GM12875 (cell line): ENCODE measurements around the gene KDM4E.

Source experiments
- H3K4me3 ChIP-seq: one replicate; pipeline ENCODE4 v1.5.1; 2011; ENCODE audit warnings: low read depth, low read length, control low read depth
- TF ChIP-seq, protein P1 (sequence below): IDR thresholded peaks from 2 replicates; pipeline ENCODE4 v1.5.1; 2011; ENCODE audit warnings: low read depth, mild to moderate bottlenecking, control low read depth, inconsistent platforms, low read length, moderate library complexity, borderline replicate concordance; ENCODE audit not compliant: insufficient read depth

Gene KDM4E

DNA sequence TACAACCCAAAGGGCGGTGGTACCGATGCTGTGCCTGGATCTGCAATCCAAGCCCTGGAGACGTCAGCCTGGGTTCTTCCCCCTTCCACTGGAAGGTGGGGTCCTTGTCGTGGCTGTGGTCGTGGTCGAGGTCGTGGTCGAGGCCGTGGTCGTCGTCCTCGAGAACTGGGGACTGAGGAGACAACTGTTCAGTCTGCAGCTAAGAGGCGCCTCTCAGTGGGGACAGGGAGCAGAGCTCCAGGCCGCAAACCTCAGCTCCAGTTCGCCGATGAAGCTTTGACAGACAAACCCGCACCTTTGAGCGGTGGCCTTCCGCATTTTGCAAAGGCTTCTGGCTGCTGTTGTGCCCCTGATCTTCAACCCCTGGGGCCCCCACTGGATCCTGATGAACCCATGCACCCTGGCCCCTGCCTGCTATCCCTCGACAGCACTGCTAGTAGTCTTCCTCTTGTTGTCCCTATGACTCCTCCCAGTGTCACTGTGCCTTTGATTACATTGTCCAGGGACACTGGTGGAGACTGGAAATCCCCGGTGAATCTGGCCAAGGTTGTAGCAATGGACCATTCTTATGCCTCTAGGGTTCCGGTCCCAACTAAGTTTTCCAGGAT is 25.6 kb downstream of the KDM4E start:
- no peak overlapping the region for H3K4me3 ChIP-seq
- TF ChIP-seq, protein P1, sequence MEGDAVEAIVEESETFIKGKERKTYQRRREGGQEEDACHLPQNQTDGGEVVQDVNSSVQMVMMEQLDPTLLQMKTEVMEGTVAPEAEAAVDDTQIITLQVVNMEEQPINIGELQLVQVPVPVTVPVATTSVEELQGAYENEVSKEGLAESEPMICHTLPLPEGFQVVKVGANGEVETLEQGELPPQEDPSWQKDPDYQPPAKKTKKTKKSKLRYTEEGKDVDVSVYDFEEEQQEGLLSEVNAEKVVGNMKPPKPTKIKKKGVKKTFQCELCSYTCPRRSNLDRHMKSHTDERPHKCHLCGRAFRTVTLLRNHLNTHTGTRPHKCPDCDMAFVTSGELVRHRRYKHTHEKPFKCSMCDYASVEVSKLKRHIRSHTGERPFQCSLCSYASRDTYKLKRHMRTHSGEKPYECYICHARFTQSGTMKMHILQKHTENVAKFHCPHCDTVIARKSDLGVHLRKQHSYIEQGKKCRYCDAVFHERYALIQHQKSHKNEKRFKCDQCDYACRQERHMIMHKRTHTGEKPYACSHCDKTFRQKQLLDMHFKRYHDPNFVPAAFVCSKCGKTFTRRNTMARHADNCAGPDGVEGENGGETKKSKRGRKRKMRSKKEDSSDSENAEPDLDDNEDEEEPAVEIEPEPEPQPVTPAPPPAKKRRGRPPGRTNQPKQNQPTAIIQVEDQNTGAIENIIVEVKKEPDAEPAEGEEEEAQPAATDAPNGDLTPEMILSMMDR = no peak

DNA sequence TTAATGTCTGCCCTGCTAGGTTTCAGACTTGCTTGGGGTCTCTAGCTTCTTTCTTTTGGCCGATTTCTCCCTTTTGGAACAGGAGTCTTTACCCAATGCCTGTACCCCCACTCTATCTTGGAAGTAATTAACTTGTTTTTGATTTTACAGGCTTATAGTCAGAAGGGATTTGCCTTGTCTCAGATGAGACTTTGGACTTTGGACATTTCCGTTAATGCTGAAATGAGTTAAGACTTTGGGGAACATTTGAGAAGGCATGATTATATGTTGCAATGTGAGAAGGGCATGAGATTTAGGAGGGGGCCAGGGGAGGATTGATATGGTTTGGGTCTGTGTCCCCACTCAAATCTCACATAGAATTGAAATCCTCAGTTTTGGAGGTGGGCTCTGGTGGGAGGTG is 29.3 kb downstream of the KDM4E start:
- no peak overlapping the region for H3K4me3 ChIP-seq
- TF ChIP-seq, protein P1 = no peak

DNA sequence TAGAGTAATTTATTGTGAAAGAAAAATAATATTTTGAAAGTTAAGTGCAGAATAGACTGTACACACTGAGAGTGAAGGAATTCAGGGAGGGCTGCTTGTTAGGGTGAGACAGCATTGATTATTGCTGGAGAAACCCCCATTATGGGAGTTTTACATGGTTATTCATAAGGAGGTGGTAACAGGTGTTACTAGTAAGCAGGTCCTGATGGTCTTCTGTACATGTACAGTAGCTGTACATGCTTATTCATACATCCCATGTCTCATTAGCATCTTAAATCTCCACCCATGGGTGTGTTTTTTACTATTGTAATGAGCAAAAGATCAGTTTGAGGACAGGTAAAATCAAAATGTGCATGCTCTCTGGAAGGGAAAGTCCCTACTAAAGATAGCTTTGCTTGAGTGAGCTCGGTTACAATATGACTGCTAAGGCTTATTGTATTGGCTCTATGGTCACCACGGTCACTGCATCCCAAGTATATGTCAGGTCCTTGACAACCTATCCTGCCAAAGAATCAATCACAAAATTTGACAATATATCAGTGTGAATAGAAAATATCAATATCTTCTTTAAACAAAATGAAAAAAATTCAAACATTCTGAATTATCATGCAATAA is 30.3 kb downstream of the KDM4E start:
- H3K4me3 ChIP-seq = no peak overlapping the region
- TF ChIP-seq, protein P1 = no peak

DNA sequence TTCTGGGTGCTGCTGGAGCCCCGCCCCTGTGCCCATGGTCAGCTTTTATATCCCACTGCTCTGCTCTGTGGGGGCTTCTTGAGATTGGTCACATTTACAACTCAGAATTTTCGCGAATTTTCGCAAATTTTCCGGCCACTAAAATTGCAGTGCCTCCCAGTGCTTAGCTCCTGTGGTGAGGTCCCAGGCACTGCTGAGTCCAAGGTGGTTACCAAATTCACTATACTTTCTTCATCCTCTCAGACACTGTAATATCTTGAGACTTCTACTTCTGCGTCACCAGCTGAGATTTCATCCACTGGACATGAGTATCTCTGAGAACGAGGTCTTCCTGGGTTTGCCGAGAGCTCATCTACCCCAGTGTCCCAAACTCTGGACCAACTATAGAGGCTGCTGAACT is 32.9 kb downstream of the KDM4E start:
- H3K4me3 ChIP-seq = no peak overlapping the region
- TF ChIP-seq, protein P1 = no peak

DNA sequence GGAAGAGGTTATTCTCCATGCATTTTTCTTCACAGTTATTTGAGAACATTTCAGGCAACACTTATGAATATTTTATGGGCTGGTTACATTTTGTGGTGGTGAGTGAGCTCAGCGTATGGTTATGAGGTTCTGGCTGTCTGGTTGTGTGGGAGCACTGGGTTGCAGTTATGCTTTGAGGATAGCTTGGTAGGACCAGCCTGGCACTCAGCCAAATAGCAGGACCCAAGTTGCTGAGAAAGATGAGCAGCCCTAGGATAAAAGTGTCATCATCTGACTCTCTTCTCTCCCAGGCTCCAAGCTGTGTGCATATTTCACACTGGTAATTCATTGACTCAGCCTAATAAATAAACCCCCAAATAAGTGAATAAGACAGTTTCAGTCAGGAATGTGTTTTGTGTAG is 33.6 kb downstream of the KDM4E start:
- H3K4me3 ChIP-seq = no peak overlapping the region
- TF ChIP-seq, protein P1 = no peak

DNA sequence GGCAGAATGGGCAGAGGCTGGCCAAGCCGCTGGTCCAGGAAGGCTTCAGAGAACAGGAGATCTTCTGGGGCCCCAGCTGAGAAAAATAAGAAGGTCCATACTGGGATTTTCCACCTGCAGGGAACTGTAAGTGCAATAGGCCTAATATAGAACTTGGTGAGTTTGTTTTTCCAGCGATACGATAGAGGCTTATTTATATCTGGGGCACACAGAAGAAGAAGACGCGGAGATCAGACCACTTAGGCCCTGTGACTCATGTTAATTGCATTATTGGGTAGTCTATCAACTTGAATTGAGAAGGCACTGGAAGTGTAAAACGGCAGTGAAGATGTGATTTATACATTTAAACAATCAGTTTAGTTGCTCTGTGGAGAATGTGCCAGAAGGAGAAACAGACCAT is 34.0 kb downstream of the KDM4E start:
- TF ChIP-seq, protein P1 = no peak
- H3K4me3 ChIP-seq = no peak overlapping the region

DNA sequence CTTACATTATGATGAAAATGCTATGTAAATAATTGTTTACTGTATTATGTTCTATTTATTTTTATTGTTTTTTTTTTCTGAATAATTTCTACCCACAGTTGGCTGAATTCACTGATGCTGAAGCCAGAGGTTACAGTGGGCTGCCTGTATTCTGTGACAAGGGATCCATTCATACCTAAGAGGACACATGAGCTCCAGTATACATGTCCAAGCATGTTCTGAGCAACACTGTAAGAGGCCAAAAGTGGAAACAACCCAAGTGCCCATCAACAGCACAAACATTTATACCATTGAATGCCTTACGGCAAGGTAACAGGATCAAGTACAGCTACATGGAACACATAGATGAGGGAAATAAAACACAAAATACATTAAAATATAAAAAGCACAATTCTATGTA is 40.3 kb downstream of the KDM4E start:
- TF ChIP-seq, protein P1 = no peak
- no peak overlapping the region for H3K4me3 ChIP-seq
